GM12865 (cell line): Measurements from ENCODE around the gene MPZL1.
A peak's percentile ranks its signal among the peaks of the same experiment; 100 is the strongest.

Source experiments
- DNase-seq: peaks from one replicate; pipeline ENCODE4 v3.0.0; 2010; ENCODE audit warnings: low read depth
- H3K4me3 ChIP-seq: 2 replicates; pipeline ENCODE4 v1.5.1; 2011; ENCODE audit warnings: mild to moderate bottlenecking, low read depth, low read length, control low read depth
- TF ChIP-seq, protein P1 (sequence below): IDR thresholded peaks from 2 replicates; pipeline ENCODE4 v1.5.1; 2011; ENCODE audit warnings: low read length, control low read depth, low read depth, inconsistent platforms; ENCODE audit not compliant: insufficient read depth; ENCODE audit errors: missing control alignments

Gene MPZL1

GRCh38 chr1:167708940-167709389, 12.8 kb upstream of the MPZL1 start:
- peak; percentile 66 for DNase-seq
- no peak overlapping the region for H3K4me3 ChIP-seq
- TF ChIP-seq, protein P1, sequence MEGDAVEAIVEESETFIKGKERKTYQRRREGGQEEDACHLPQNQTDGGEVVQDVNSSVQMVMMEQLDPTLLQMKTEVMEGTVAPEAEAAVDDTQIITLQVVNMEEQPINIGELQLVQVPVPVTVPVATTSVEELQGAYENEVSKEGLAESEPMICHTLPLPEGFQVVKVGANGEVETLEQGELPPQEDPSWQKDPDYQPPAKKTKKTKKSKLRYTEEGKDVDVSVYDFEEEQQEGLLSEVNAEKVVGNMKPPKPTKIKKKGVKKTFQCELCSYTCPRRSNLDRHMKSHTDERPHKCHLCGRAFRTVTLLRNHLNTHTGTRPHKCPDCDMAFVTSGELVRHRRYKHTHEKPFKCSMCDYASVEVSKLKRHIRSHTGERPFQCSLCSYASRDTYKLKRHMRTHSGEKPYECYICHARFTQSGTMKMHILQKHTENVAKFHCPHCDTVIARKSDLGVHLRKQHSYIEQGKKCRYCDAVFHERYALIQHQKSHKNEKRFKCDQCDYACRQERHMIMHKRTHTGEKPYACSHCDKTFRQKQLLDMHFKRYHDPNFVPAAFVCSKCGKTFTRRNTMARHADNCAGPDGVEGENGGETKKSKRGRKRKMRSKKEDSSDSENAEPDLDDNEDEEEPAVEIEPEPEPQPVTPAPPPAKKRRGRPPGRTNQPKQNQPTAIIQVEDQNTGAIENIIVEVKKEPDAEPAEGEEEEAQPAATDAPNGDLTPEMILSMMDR = no peak

GRCh38 chr1:167710836-167711235, 10.9 kb upstream of the MPZL1 start:
- DNase-seq = peak; percentile 65
- TF ChIP-seq, protein P1 = no peak
- H3K4me3 ChIP-seq = no peak overlapping the region

GRCh38 chr1:167711797-167712196, 10.0 kb upstream of the MPZL1 start:
- no peak for DNase-seq
- no peak overlapping the region for H3K4me3 ChIP-seq
- TF ChIP-seq, protein P1 = no peak

DNA sequence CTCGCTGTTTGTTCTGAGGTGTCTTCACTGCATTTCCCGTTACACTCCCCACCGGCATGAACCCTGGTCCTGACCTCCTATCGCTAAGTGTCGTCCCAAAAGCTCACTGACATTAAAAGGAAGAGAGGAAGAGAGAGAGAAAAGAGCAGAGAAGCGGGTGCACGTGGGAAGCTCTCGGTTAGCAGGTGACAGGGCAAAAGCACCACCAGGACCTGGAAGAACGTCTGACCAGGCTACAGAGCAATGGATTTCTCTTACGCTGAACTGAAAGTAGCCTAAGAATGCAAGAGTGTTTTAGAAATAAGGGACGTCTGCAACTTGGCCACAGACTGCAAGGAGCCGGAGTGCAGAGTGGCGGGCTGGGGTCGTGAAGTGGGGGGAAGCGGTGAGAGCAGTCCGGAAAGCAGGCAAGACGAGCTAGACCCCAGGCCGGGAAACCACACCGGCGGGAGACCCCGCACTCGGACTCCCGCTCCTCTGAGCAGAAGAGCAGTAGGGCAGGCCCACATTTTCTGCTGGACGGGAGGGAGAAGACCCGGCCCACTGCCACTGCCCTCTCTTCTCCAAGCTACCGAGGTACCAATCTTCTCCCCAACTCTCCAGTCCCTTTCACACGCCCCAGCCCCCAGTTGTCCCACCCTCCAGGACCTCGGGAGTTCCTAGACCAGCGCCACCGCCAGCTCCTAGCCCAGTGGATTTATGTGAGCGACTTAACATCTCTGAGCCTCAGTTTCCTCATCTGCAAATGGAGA, 8.3 kb upstream of the MPZL1 start:
- DNase-seq = peak; percentile 46
- H3K4me3 ChIP-seq = peak overlapping the region; percentile 88
- TF ChIP-seq, protein P1 = no peak

DNA sequence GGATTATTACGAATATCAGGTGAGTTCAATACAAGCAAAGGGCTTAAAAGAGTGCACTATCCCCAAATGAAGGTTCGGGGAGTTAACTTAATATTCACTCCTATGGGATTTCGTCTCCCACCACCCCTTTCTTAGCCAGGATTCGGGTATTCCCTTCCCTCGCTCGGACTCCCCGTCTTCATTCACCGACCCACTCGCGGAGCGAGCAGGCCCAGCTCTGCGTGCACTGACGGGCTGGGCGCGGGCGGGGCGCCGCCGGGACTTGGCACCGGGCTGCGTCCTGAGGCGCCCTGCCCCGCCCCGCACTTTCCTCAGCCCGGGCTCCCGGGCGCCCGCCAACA, 7.7 kb upstream of the MPZL1 start:
- peak overlapping the region; percentile 88 for H3K4me3 ChIP-seq
- DNase-seq = no peak
- TF ChIP-seq, protein P1 = no peak

GRCh38 chr1:167714439-167715156, 7.2 kb upstream of the MPZL1 start:
- TF ChIP-seq, protein P1 = no peak
- peak; percentile 92 for DNase-seq
- H3K4me3 ChIP-seq = peak overlapping the region; percentile 88
